Fibroblast of skin of left quadriceps (primary cell): Measurements from ENCODE around the gene EFCAB11.

ENCODE experiments used
- DNase-seq, 2 experiments: peaks; one replicate each; pipeline ENCODE4 v3.0.0-alpha.2; 2013; ENCODE audit warnings: low read depth in 2 of 2

Gene EFCAB11

GRCh38 chr14:89866458-89866857 lies 88.1 kb downstream of the EFCAB11 start:
- no peak for DNase-seq

GRCh38 chr14:89865153-89865552 lies 89.4 kb downstream of the EFCAB11 start:
- DNase-seq = no peak

- DNase-seq = peak in 1 of 2 experiments; percentile 17
Observed at GRCh38 chr14:89862856-89863255, 91.7 kb downstream of the EFCAB11 start.

- no peak for DNase-seq
Observed at GRCh38 chr14:89861630-89862029, 92.9 kb downstream of the EFCAB11 start.

GRCh38 chr14:89858089-89858488 lies 96.4 kb downstream of the EFCAB11 start:
- no peak for DNase-seq

GRCh38 chr14:89856871-89857345 lies 97.6 kb downstream of the EFCAB11 start:
- DNase-seq = no peak

- DNase-seq = peak; percentile 79 to 83
Observed at GRCh38 chr14:89855961-89856656, 98.4 kb downstream of the EFCAB11 start.

- DNase-seq = peak; percentile 79 to 81
Observed at GRCh38 chr14:89853936-89854693, 100.4 kb downstream of the EFCAB11 start.

- no peak for DNase-seq
Observed at GRCh38 chr14:89851106-89851505, 103.4 kb downstream of the EFCAB11 start.

GRCh38 chr14:89849931-89850330 lies 104.6 kb downstream of the EFCAB11 start:
- DNase-seq = peak; percentile 44 to 45

- no peak for DNase-seq
Observed at GRCh38 chr14:89848165-89848564, 106.4 kb downstream of the EFCAB11 start.

- DNase-seq = peak; percentile 48 to 54
Observed at GRCh38 chr14:89845346-89845745, 109.2 kb downstream of the EFCAB11 start.

GRCh38 chr14:89844508-89844907 lies 110.0 kb downstream of the EFCAB11 start:
- no peak for DNase-seq

GRCh38 chr14:89842837-89843236 lies 111.7 kb downstream of the EFCAB11 start:
- no peak for DNase-seq

- no peak for DNase-seq
Observed at GRCh38 chr14:89841851-89842250, 112.7 kb downstream of the EFCAB11 start.

- no peak for DNase-seq
Observed at GRCh38 chr14:89836830-89837469, 117.6 kb downstream of the EFCAB11 start.

GRCh38 chr14:89833661-89834060 lies 120.9 kb downstream of the EFCAB11 start:
- no peak for DNase-seq

GRCh38 chr14:89833120-89833532 lies 121.4 kb downstream of the EFCAB11 start:
- peak in 1 of 2 experiments; percentile 45 for DNase-seq

GRCh38 chr14:89828471-89829165 lies 125.9 kb downstream of the EFCAB11 start:
- DNase-seq = peak; percentile 44 to 52

- no peak for DNase-seq
Observed at GRCh38 chr14:89827265-89827664, 127.3 kb downstream of the EFCAB11 start.

GRCh38 chr14:89826596-89826995 lies 127.9 kb downstream of the EFCAB11 start:
- DNase-seq = no peak

- no peak for DNase-seq
Observed at GRCh38 chr14:89823743-89824142, 130.8 kb downstream of the EFCAB11 start.
